Heart right ventricle (tissue), 16 donors: ENCODE results near the gene DIP2C. TPM values are rescaled to one million over a fixed set of nuclear protein-coding genes. Genes with fewer than 3 reads are reported as not detected.
A peak's percentile ranks its signal among the peaks of the same experiment; 100 is the strongest.

Experiments used
- ATAC-seq, 8 donors: fragments of 200-7000 bp; cut with Tn5 transposase; one replicate each; pipeline ENCODE4 v1.9.1; 2020; ENCODE audit warnings: mild to moderate bottlenecking in 8 of 8, moderate library complexity in 8 of 8, moderate number of reproducible peaks in 1 of 8
- DNase-seq, 2 donors: peaks; one replicate each; pipeline ENCODE4 v3.0.0-alpha.2; 2020
- H3K27ac ChIP-seq, 10 donors: fragments of 200-600 bp; sonication (generic) in 2 of 10; one replicate each; pipeline versions ENCODE4 v1.5.0 to v1.8.0; 2020 to 2022; ENCODE audit warnings: mild to moderate bottlenecking in 3 of 10
- H3K27me3 ChIP-seq, 7 donors: fragments of 200-600 bp; one replicate each; pipeline ENCODE4 v1.8.0; 2021 to 2022; ENCODE audit warnings: mild to moderate bottlenecking in 2 of 7
- H3K36me3 ChIP-seq, 9 donors: fragments of 200-600 bp; sonication (generic) in 1 of 9; one replicate each; pipeline versions ENCODE4 v1.5.0 to v1.8.0; 2020 to 2022; ENCODE audit warnings: mild to moderate bottlenecking in 2 of 9
- H3K4me1 ChIP-seq, 9 donors: fragments of 200-600 bp; sonication (generic) in 1 of 9; one replicate each; pipeline versions ENCODE4 v1.5.0 to v1.8.0; 2020 to 2022; ENCODE audit warnings: mild to moderate bottlenecking in 4 of 9
- H3K4me3 ChIP-seq, 10 donors: fragments of 200-600 bp; sonication (generic) in 2 of 10; one replicate each; pipeline versions ENCODE4 v1.5.0 to v1.8.0; 2020 to 2022; ENCODE audit warnings: mild to moderate bottlenecking in 7 of 10, moderate library complexity in 2 of 10
- H3K9me3 ChIP-seq, 11 donors: fragments of 200-600 bp in 10 of 11; sonication (generic) in 2 of 11; one replicate each; pipeline versions ENCODE4 v1.5.0 to v1.8.0; 2013 to 2022; ENCODE audit warnings: mild to moderate bottlenecking in 2 of 11, control low read depth in 1 of 11, moderate library complexity in 1 of 11
- CTCF ChIP-seq, 9 donors: fragments of 200-600 bp; sonication (generic) in 2 of 9; IDR thresholded peaks; one replicate each; pipeline versions ENCODE4 v1.5.0 to v1.8.0; 2021 to 2022; ENCODE audit warnings: antibody characterized with exemption in 9 of 9, mild to moderate bottlenecking in 5 of 9, moderate library complexity in 1 of 9
- WGBS, 2 donors: extraction: QIAGEN DNeasy Blood & Tissue Kit; methylation state at CpG; one replicate each; pipeline ENCODE4 v1.1.7; 2013; ENCODE audit warnings: inconsistent platforms in 1 of 2; 5-methylcytosine and 5-hydroxymethylcytosine counted together
- intact Hi-C, 10 donors: fragments of 100-400 bp; cut with DNase I; formaldehyde crosslinking; loops; one replicate each; pipeline versions ENCODE4 v1.11.1 to v1.14.2; 2022
- polyA plus RNA-seq, 2 donors: library from polyadenylated mRNA; stranded (reverse); fragments of 200-250 nt; gene quantifications; one replicate each; pipeline ENCODE4 v1.2.3, GENCODE V29; 2013
- total RNA-seq, 10 donors: library from RNA; stranded (reverse); fragmentation: NEBNext Ultra II Directional in 3 of 10; extraction: Animal tissue kit (Norgen Biotek cat#: 25700) in 3 of 10; gene quantifications; one replicate each; pipeline versions ENCODE4 v1.2.1 to v1.2.4, GENCODE V29; 2021 to 2023
- donor health status: Arrhythmogenic right ventricular cardiomyopathy.
- donor health status: ischemic (EF 13 %, LVEDD 7.1; RV severe dilation, severe dysfunction).
- donor health status: healthy with polysubstance abuse.
- donor health status: DM: no; HTN: yes; CAD: no.
- donor health status: DM: no; HTN: no; CAD: no.
- donor health status: ischemic (EF 25% LVEDD 6.9; RV normal size, moderate dysfunction).
- donor health status: ischemic (EF 25% LVEDD 5.7; RV mildly dilated, moderate dysfunction).
- donor health status: healthy.
- donor health status: DM: yes; HTN: yes; CAD: no.
- donor health status: Ischemic cardiomyopathy.
- donor health status: ischemic (EF 35%, LVEDD 5.7; RV mildly dilated, moderate dysfunction).
- donor health status: nonischemic (EF 11% LVEDD 7.7; RV severe dilation, severe dysfunction).
- donor health status: DM: yes; HTN: yes; CAD: no.
- donor health status: PGD.
- donor health status: ischemic (EF 29% LVEDD 5.4; RV normal size, mild dysfunction).
- donor health status: nonischemic (EF 23%, LVEDD 6.1; RV moderate dilation, normal function).

Gene DIP2C
- total and polyA plus RNA-seq, 12 donors, result 7.1 to 48.2 (median 33.7) TPM

- no peak for ATAC-seq
- H3K4me3 ChIP-seq, result no peak overlapping the region
- peaks cover 0 to 10% (median 4%) of the 10 kb centered on the region in 9 donors for H3K4me1 ChIP-seq
- no peak overlapping the region for H3K27ac ChIP-seq
- H3K36me3 ChIP-seq, result no peaks in the 10 kb centered on the region
- TF ChIP-seq CTCF (IDR thresholded peaks at IDR 0.05), result no peak
- DNase-seq, result no peak
- H3K9me3 ChIP-seq, result no peaks in the 10 kb centered on the region
- intact Hi-C loops, result loop anchor here in 1 of 10 donors (1.0 kb wide), 1 partner anchor 40 kb away; no protein-coding TSS in a partner anchor
- no peaks in the 10 kb centered on the region for H3K27me3 ChIP-seq
- 93 to 94% methylated on average over 27 of the region's 27 CpGs for WGBS, 2 donors
Measured at GRCh38 chr10:529468-530230, 159.8 kb downstream of the DIP2C start.

GRCh38 chr10:528173-529165 is 161.0 kb downstream of the DIP2C start:
- Histone ChIP-seq H3K4me3 (no peak overlapping the region), H3K36me3 (no peaks in the 10 kb centered on the region), H3K27me3 (no peaks in the 10 kb centered on the region), H3K9me3 (no peaks in the 10 kb centered on the region), H3K4me1 (peaks cover 0 to 13% (median 4%) of the 10 kb centered on the region in 9 donors), H3K27ac (no peak overlapping the region)
- no peak for DNase-seq
- TF ChIP-seq CTCF (IDR thresholded peaks at IDR 0.05), result no peak
- WGBS, 2 donors, result 93 to 94% methylated on average over 37 of the region's 37 CpGs
- ATAC-seq, result no peak
- intact Hi-C loops, result loop anchor here in 1 of 10 donors (1.0 kb wide), 1 partner anchor 41 kb away; no protein-coding TSS in a partner anchor

- H3K4me1 ChIP-seq, result peaks cover 0 to 15% (median 4%) of the 10 kb centered on the region in 9 donors
- intact Hi-C loops, result no loop called here
- no peak overlapping the region for H3K27ac ChIP-seq
- no peak for TF ChIP-seq CTCF (IDR thresholded peaks at IDR 0.05)
- ATAC-seq (no peak), DNase-seq (no peak)
- no peak overlapping the region for H3K4me3 ChIP-seq
- H3K9me3 ChIP-seq, result no peaks in the 10 kb centered on the region
- no peaks in the 10 kb centered on the region for H3K27me3 ChIP-seq
- no peaks in the 10 kb centered on the region for H3K36me3 ChIP-seq
- WGBS, 2 donors, result 95 to 97% methylated on average over 1 of the region's 1 CpG
Measured at GRCh38 chr10:527416-527815, 162.1 kb downstream of the DIP2C start.

- TF ChIP-seq CTCF (IDR thresholded peaks at IDR 0.05), result no peak
- Histone ChIP-seq H3K27me3 (no peaks in the 10 kb centered on the region), H3K27ac (no peak overlapping the region), H3K9me3 (no peaks in the 10 kb centered on the region), H3K36me3 (no peaks in the 10 kb centered on the region), H3K4me1 (peaks cover 0 to 20% (median 6%) of the 10 kb centered on the region in 9 donors), H3K4me3 (no peak overlapping the region)
- intact Hi-C loops, result no loop called here
- WGBS, 2 donors, result 94 to 95% methylated on average over 21 of the region's 21 CpGs
- peak in 1 of 8 donors; percentile 6 for ATAC-seq
- no peak for DNase-seq
Measured at GRCh38 chr10:526651-527312, 162.7 kb downstream of the DIP2C start.
